SK-N-SH (cell line): ENCODE results near the gene NUFIP2. TPM values are rescaled to one million over a fixed set of nuclear protein-coding genes. Genes with fewer than 3 reads are reported as not detected.

ENCODE experiments used
- CTCF ChIA-PET: fragments of 300-600, 350-600 bp; formaldehyde crosslinking; extraction: SDS; loops from one replicate; lab custom pipeline; 2021; lab: Yijun Ruan, JAX
- POLR2A ChIA-PET: fragments of 350-600 bp; sonication (Branson Sonifier 250); formaldehyde crosslinking; extraction: SDS; loops from one replicate; lab custom pipeline; 2020; ENCODE audit warnings: antibody characterized with exemption, inconsistent platforms; lab: Yijun Ruan, JAX
- DNase-seq: peaks from one replicate; pipeline ENCODE4 v3.0.0; 2012
- H2AFZ ChIP-seq: fragments of 200-600 bp; sonication (generic); 2 replicates; pipeline ENCODE4 v1.8.1; 2016; ENCODE audit warnings: antibody characterized with exemption, mild to moderate bottlenecking, low read depth
- H3F3A ChIP-seq: fragments of 200-600 bp; sonication (generic); replicated peaks from 2 replicates; pipeline ENCODE3; 2016; ENCODE audit warnings: antibody characterized with exemption, mild to moderate bottlenecking; ENCODE audit not compliant: insufficient read depth
- H3K27ac ChIP-seq, 2 experiments: fragments of 200-500 bp in 1 of 2; fragments of 200-600 bp in 1 of 2; sonication (Bioruptor generic) in 1 of 2; sonication (generic), shearing (Covaris generic) in 1 of 2; 2 replicates each; pipeline versions ENCODE4 v1.5.1 to v1.6.1; 2014 to 2016; ENCODE audit warnings: low read depth in 2 of 2, inconsistent platforms in 1 of 2, low read length in 1 of 2, mild to moderate bottlenecking in 1 of 2, mixed read lengths in 1 of 2
- H3K27me3 ChIP-seq: fragments of 200-600 bp; sonication (generic), shearing (Covaris generic); 2 replicates; pipeline ENCODE4 v1.6.1; 2016; ENCODE audit warnings: mixed run types; ENCODE audit not compliant: insufficient read depth
- H3K36me3 ChIP-seq, 2 experiments: fragments of 200-500 bp in 1 of 2; fragments of 200-600 bp in 1 of 2; sonication (Bioruptor generic) in 1 of 2; sonication (generic) in 1 of 2; replicated peaks in 1 of 2; 2 replicates each; pipeline versions ENCODE3 to v1.5.1; 2014 to 2016; ENCODE audit warnings: low read length in 1 of 2, mild to moderate bottlenecking in 1 of 2; ENCODE audit not compliant: insufficient read depth in 2 of 2, control insufficient read depth in 1 of 2
- H3K4me1 ChIP-seq, 2 experiments: fragments of 200-500 bp in 1 of 2; fragments of 200-600 bp in 1 of 2; sonication (Bioruptor generic) in 1 of 2; sonication (generic), shearing (Covaris generic) in 1 of 2; 2 replicates each; pipeline versions ENCODE4 v1.5.1 to v1.6.1; 2014 to 2016; ENCODE audit warnings: low read depth in 1 of 2, low read length in 1 of 2, mixed run types in 1 of 2; ENCODE audit not compliant: insufficient read depth in 2 of 2, control insufficient read depth in 1 of 2
- H3K4me2 ChIP-seq: fragments of 200-600 bp; sonication (generic), shearing (Covaris generic); 2 replicates; pipeline ENCODE4 v1.6.1; 2017; ENCODE audit warnings: mixed run types
- H3K4me3 ChIP-seq, 2 experiments: fragments of 200-500 bp in 1 of 2; fragments of 200-600 bp in 1 of 2; sonication (Bioruptor generic) in 1 of 2; sonication (generic), shearing (Covaris generic) in 1 of 2; 2 replicates each; pipeline versions ENCODE4 v1.5.1 to v1.8.1; 2014 to 2016; ENCODE audit warnings: low read depth in 2 of 2, inconsistent platforms in 1 of 2, low read length in 1 of 2, mild to moderate bottlenecking in 1 of 2, mixed read lengths in 1 of 2, moderate library complexity in 1 of 2
- H3K79me2 ChIP-seq: fragments of 200-600 bp; sonication (generic); 2 replicates; pipeline ENCODE4 v1.8.1; 2017; ENCODE audit warnings: mild to moderate bottlenecking; ENCODE audit not compliant: insufficient read depth
- H3K9ac ChIP-seq: fragments of 200-600 bp; sonication (generic); 2 replicates; pipeline ENCODE4 v1.6.1; 2017; ENCODE audit warnings: mixed run types
- H3K9me2 ChIP-seq: fragments of 200-600 bp; sonication (generic); 2 replicates; pipeline ENCODE4 v1.6.1; 2017; ENCODE audit warnings: mixed run types
- H3K9me3 ChIP-seq: fragments of 200-600 bp; sonication (generic); 2 replicates; pipeline ENCODE4 v1.6.1; 2017; ENCODE audit warnings: mixed run types, mild to moderate bottlenecking, moderate library complexity
- H4K20me1 ChIP-seq: fragments of 200-600 bp; sonication (generic); 2 replicates; pipeline ENCODE4 v1.6.1; 2017; ENCODE audit warnings: mild to moderate bottlenecking, mixed run types; ENCODE audit not compliant: insufficient read depth
- CTCF ChIP-seq: fragments of 200-600 bp; sonication (generic); IDR thresholded peaks from 2 replicates; pipeline ENCODE4 v1.6.1; 2017; ENCODE audit warnings: antibody characterized with exemption, mild to moderate bottlenecking, moderate library complexity
- EP300 ChIP-seq, 2 experiments: IDR thresholded peaks; 2 replicates each; pipeline versions ENCODE4 v1.4.0 to v1.6.1; 2012; ENCODE audit warnings: borderline replicate concordance in 1 of 2, low read depth in 1 of 2, low read length in 1 of 2
- EZH2phosphoT487 ChIP-seq: fragments of 200-600 bp; sonication (generic); IDR thresholded peaks from 2 replicates; pipeline ENCODE4 v1.6.1; 2017; ENCODE audit warnings: low read depth, mixed run types, mild to moderate bottlenecking, antibody characterized with exemption, moderate library complexity, borderline replicate concordance
- GATA2 ChIP-seq: sonication (generic); formaldehyde crosslinking; IDR thresholded peaks from 2 replicates; pipeline ENCODE4 v1.5.0; 2020; ENCODE audit warnings: mild to moderate bottlenecking, missing genetic modification reagents
- MXI1 ChIP-seq: IDR thresholded peaks from 2 replicates; pipeline ENCODE4 v1.6.1; 2012; ENCODE audit warnings: mild to moderate bottlenecking, low read depth, low read length, improper control_type of control experiment
- NRF1 ChIP-seq: IDR thresholded peaks from 2 replicates; pipeline ENCODE4 v1.6.1; 2012; ENCODE audit warnings: low read depth, mild to moderate bottlenecking, low read length
- POLR2AphosphoS5 ChIP-seq: IDR thresholded peaks from 2 replicates; pipeline ENCODE4 v1.6.1; 2012; ENCODE audit warnings: low read depth, low read length
- RXRA ChIP-seq: IDR thresholded peaks from 2 replicates; pipeline ENCODE4 v1.4.0; 2012; ENCODE audit warnings: low read depth, mild to moderate bottlenecking, borderline replicate concordance
- TCF12 ChIP-seq: IDR thresholded peaks from 2 replicates; pipeline ENCODE4 v1.4.0; 2012
- USF2 ChIP-seq: fragments of 150-350 bp; IDR thresholded peaks from 2 replicates; pipeline ENCODE4 v1.6.1; 2017; ENCODE audit warnings: antibody characterized with exemption, low read length, low read depth, borderline replicate concordance
- YY1 ChIP-seq: IDR thresholded peaks from 2 replicates; pipeline ENCODE4 v1.4.0; 2012; ENCODE audit warnings: low read depth, mild to moderate bottlenecking
- polyA plus RNA-seq, 3 experiments: library from polyadenylated mRNA; depleted of rRNA; stranded (reverse); fragments of >200 nt; gene quantifications; 2 replicates each; pipeline ENCODE4 v1.2.3, GENCODE V29; 2012
- TF ChIP-seq, protein P1 (sequence below): IDR thresholded peaks from 2 replicates; pipeline ENCODE4 v1.4.0; 2012; ENCODE audit warnings: low read depth, borderline replicate concordance
- TF ChIP-seq, protein P2 (sequence below): fragments of 150-350 bp; IDR thresholded peaks from 2 replicates; pipeline ENCODE4 v1.6.1; 2016; ENCODE audit warnings: mild to moderate bottlenecking, low read depth, low read length

Gene NUFIP2
- polyA plus RNA-seq, 1 of the 3 experiments (the other 2 are of a cell fraction), result 9.0 TPM

GRCh38 chr17:29278692-29279091 is 15.3 kb downstream of the NUFIP2 start:
- Histone ChIP-seq H3K4me2 (no peak overlapping the region), H3K79me2 (peaks cover 100% of the 10 kb centered on the region), H4K20me1 (peaks cover 100% of the 10 kb centered on the region), H3K9me3 (no peaks in the 10 kb centered on the region), H3K27ac (no peak overlapping the region), H3K4me1 (peaks cover 0 to 5% of the 10 kb centered on the region in 2 experiments; a peak in 2 of 4 replicates), H3F3A (peaks cover 27% of the 10 kb centered on the region), H3K9ac (no peak overlapping the region), H3K36me3 (peaks cover 28 to 82% of the 10 kb centered on the region in 2 experiments), H2AFZ (no peak overlapping the region), H3K27me3 (no peaks in the 10 kb centered on the region), H3K9me2 (no peaks in the 10 kb centered on the region; the same call in 1 of the 2 replicates), H3K4me3 (no peak overlapping the region)
- ChIA-PET POLR2A (no interaction called here), CTCF (interaction anchor here (0.8 to 7.0 kb wide), 3 partner anchors 13 to 130 kb away, joined by 3 to 43 read pairs (median 3); no protein-coding TSS in a partner anchor)
- DNase-seq, result no peak
- no peak for TF ChIP-seq GATA2 (CRISPR knock-in tag)
- TF ChIP-seq, protein P1, sequence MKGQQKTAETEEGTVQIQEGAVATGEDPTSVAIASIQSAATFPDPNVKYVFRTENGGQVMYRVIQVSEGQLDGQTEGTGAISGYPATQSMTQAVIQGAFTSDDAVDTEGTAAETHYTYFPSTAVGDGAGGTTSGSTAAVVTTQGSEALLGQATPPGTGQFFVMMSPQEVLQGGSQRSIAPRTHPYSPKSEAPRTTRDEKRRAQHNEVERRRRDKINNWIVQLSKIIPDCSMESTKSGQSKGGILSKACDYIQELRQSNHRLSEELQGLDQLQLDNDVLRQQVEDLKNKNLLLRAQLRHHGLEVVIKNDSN, result no peak
- TF ChIP-seq EP300 (IDR thresholded peaks at IDR 0.05; ENCODE audit: borderline replicate concordance in 1 of 2, low read depth in 1 of 2, low read length in 1 of 2), result no peak
- no peak for TF ChIP-seq NRF1
- TF ChIP-seq YY1, result no peak
- TF ChIP-seq MXI1, result no peak
- TF ChIP-seq, protein P2, sequence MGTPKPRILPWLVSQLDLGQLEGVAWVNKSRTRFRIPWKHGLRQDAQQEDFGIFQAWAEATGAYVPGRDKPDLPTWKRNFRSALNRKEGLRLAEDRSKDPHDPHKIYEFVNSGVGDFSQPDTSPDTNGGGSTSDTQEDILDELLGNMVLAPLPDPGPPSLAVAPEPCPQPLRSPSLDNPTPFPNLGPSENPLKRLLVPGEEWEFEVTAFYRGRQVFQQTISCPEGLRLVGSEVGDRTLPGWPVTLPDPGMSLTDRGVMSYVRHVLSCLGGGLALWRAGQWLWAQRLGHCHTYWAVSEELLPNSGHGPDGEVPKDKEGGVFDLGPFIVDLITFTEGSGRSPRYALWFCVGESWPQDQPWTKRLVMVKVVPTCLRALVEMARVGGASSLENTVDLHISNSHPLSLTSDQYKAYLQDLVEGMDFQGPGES, result no peak
- TF ChIP-seq TCF12, result no peak
- no peak for TF ChIP-seq USF2
- TF ChIP-seq CTCF, result no peak
- TF ChIP-seq EZH2phosphoT487, result no peak
- TF ChIP-seq POLR2AphosphoS5, result no peak
- TF ChIP-seq RXRA, result no peak
